Natural killer cell treated with Interleukin-12 subunit alpha and Interleukin-12 subunit beta and Interleukin-15 and Interleukin-18, amount 100 ng/mL, for 72 hours (primary cell): Measurements from ENCODE around the gene SIPA1L2. TPM values are rescaled to one million over a fixed set of nuclear protein-coding genes. Genes with fewer than 3 reads are reported as not detected.
A peak's percentile ranks its signal among the peaks of the same experiment; 100 is the strongest.

ENCODE experiments used
- ATAC-seq, 2 donors: fragments of 150-1000 bp; cut with Tn5 transposase in 1 of 2; sonication (Bioruptor Pico), chemical (Tn5 transposase) in 1 of 2; 2 replicates each; pipeline ENCODE4 v1.10.0; 2021
- DNase-seq: peaks from one replicate; pipeline ENCODE4 v3.0.0; 2022; ENCODE audit warnings: low spot score
- H3K27ac Mint-ChIP-seq, 2 donors: 1 replicate in 1 of 2; 2 replicates in 1 of 2; pipeline ENCODE4 v1.8.0; 2022; ENCODE audit warnings: mixed read lengths in 2 of 2, mild to moderate bottlenecking in 1 of 2, moderate library complexity in 1 of 2
- H3K27me3 Mint-ChIP-seq, 2 donors: 1 replicate in 1 of 2; 2 replicates in 1 of 2; pipeline ENCODE4 v1.8.0; 2022; ENCODE audit warnings: mixed read lengths in 2 of 2
- H3K36me3 Mint-ChIP-seq: one replicate; pipeline ENCODE4 v1.8.0; 2022; ENCODE audit warnings: mixed read lengths
- H3K4me1 Mint-ChIP-seq, 2 donors: 1 replicate in 1 of 2; 2 replicates in 1 of 2; pipeline ENCODE4 v1.8.0; 2022; ENCODE audit warnings: low read depth in 2 of 2, mixed read lengths in 2 of 2, mild to moderate bottlenecking in 1 of 2
- H3K4me3 Mint-ChIP-seq: one replicate; pipeline ENCODE4 v1.8.0; 2022; ENCODE audit warnings: mixed read lengths
- H3K9me3 Mint-ChIP-seq: 2 replicates; pipeline ENCODE4 v1.8.0; 2022; ENCODE audit warnings: mixed read lengths
- total RNA-seq, 2 donors: library from RNA; stranded (reverse); gene quantifications; one replicate each; pipeline ENCODE4 v1.2.3, GENCODE V29; 2022

Gene SIPA1L2
- total RNA-seq, 2 donors from 2014 or later, result 2.4 to 3.7 TPM

GRCh38 chr1:232587141-232588008, 42.6 kb downstream of the SIPA1L2 start:
- H3K27me3 Mint-ChIP-seq, result peaks cover 0 to 12% of the 10 kb centered on the region in 2 donors
- H3K9me3 Mint-ChIP-seq, result peaks cover 8% of the 10 kb centered on the region
- peaks cover 5 to 10% of the 10 kb centered on the region in 2 donors for H3K4me1 Mint-ChIP-seq
- H3K4me3 Mint-ChIP-seq, result no peak overlapping the region
- DNase-seq (no peak), ATAC-seq (peak; percentile 45 to 66)
- no peak overlapping the region for H3K27ac Mint-ChIP-seq
- peaks cover 14% of the 10 kb centered on the region for H3K36me3 Mint-ChIP-seq

GRCh38 chr1:232586679-232587078, 43.3 kb downstream of the SIPA1L2 start:
- DNase-seq (no peak), ATAC-seq (no peak)
- Mint-ChIP-seq H3K4me1 (peaks cover 5 to 10% of the 10 kb centered on the region in 2 donors), H3K27me3 (peaks cover 0 to 14% of the 10 kb centered on the region in 2 donors), H3K9me3 (peaks cover 8% of the 10 kb centered on the region), H3K27ac (no peak overlapping the region), H3K4me3 (no peak overlapping the region), H3K36me3 (peaks cover 14% of the 10 kb centered on the region)

DNA sequence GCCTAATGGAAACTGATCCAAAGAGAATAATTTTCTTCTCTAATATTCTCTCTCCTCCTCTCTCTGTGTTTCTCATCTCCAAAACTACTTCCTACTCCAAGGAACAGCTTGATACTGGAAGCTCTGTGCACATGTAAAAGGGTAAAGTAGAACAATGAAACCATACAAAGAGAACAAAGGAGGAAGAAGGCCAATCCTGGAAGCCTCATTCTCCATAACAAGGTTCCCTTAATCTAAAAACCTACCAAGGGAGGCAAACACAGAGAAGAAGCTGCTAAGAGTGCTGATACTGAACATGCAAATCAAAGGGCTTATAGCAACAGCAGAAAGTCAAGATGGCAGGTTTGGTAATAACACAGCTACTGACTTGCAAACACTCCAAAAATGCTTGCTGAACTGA, 44.4 kb downstream of the SIPA1L2 start:
- no peak for DNase-seq
- H3K4me3 Mint-ChIP-seq, result no peak overlapping the region
- ATAC-seq, result no peak
- H3K4me1 Mint-ChIP-seq, result peaks cover 13 to 16% of the 10 kb centered on the region in 2 donors
- H3K27ac Mint-ChIP-seq, result no peak overlapping the region
- H3K9me3 Mint-ChIP-seq, result peaks cover 8% of the 10 kb centered on the region
- H3K36me3 Mint-ChIP-seq, result peaks cover 14% of the 10 kb centered on the region
- peaks cover 0 to 17% of the 10 kb centered on the region in 2 donors for H3K27me3 Mint-ChIP-seq

- H3K27ac Mint-ChIP-seq, result no peak overlapping the region
- DNase-seq (no peak), ATAC-seq (no peak)
- no peaks in the 10 kb centered on the region for H3K9me3 Mint-ChIP-seq
- no peak overlapping the region for H3K4me3 Mint-ChIP-seq
- H3K4me1 Mint-ChIP-seq, result peaks cover 34 to 39% of the 10 kb centered on the region in 2 donors
- H3K27me3 Mint-ChIP-seq, result peaks cover 0 to 8% of the 10 kb centered on the region in 2 donors
- H3K36me3 Mint-ChIP-seq, result no peaks in the 10 kb centered on the region
These were observed 48.0 kb downstream of the SIPA1L2 start for GRCh38 chr1:232581932-232582331.

Other genes with a start within 250 kb of the SIPA1L2 start
- 1 to 10 TPM; 1.9 to 2.8 TPM for gene MAP10, start 175.3 kb upstream of the SIPA1L2 start, total RNA-seq